HS-5 (cell line): ENCODE results near the gene PITPNM1.

Source experiments
- DNase-seq: peaks from one replicate; pipeline ENCODE4 v3.0.0-alpha.2; 2012; ENCODE audit warnings: low read depth

PITPNM1 gene

DNA sequence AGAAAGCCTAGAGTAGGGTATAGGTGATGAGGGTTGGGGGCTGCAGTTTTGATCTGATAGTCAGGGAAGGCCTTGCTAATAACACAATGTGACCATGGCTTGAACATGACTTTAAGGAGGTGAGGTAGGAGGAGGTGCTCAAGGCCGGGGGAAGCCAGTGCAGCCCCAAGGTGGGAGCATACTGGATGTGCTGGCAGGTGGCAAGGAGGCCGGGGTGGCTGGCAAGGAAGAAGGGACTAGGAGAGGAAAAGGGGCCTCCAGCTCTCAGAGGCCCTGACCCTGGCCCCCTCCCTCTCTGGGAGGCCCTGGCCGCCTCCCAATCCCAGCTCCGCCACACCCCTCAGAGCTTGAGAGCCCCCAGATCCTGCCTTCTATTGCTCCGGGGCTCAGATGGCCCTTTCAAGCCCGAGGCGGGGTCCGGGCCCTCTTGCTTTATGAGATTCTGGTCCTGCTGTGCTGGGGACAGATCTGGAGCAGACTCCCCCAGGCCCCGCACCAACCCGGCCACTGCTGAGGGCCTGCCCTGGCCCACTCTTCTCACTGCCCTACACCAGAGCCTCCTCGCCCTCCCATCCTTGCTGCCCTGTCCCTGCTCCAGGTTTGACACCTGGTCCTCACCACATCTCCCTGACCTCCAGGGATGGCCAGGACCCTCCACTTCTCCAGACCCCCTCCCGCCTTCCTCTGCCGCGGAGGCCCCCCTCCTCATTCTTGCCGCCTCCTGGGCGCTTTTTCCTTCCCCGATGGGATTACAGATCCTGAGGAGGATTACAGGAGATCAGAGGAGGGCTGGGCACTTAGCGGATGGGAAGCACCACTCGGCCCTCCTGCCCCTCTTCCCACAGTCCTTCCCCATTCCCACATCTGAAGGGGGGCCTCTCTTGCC, 1.8 kb downstream of the PITPNM1 start:
- DNase-seq, result no peak

DNA sequence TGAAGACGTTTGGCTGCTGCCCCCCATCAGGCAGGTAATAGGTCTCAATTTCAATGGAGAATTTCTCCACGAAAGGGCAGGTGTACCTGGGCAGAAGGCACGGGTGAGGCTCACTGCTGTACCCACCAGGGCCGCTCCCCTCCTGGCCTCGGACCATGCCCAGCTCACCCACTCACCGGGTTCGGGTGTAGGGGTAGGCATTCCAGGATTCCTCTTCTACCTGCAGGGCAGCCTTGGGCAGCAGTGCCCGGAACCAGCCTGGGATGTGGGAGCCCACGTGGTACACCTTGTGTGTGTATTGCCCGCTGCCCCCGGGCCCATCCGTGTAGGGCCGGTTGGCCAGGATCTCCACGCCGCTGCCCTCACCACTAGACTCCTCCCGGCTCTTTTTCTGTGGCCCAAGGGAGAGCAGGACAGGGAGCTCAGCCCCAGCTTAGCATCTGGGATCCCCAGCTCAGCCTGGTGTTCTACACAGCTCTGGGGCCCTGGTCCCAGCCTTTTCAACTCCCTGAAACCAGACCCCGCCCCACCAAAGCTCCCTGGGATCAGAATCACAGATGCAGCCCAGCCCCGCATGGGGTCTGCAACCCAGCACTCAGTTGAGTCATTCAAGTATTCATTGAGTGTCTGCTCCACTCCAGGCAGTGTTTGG, 2.7 kb downstream of the PITPNM1 start:
- no peak for DNase-seq

GRCh38 chr11:67501854-67502253, 3.3 kb downstream of the PITPNM1 start:
- DNase-seq, result no peak

DNA sequence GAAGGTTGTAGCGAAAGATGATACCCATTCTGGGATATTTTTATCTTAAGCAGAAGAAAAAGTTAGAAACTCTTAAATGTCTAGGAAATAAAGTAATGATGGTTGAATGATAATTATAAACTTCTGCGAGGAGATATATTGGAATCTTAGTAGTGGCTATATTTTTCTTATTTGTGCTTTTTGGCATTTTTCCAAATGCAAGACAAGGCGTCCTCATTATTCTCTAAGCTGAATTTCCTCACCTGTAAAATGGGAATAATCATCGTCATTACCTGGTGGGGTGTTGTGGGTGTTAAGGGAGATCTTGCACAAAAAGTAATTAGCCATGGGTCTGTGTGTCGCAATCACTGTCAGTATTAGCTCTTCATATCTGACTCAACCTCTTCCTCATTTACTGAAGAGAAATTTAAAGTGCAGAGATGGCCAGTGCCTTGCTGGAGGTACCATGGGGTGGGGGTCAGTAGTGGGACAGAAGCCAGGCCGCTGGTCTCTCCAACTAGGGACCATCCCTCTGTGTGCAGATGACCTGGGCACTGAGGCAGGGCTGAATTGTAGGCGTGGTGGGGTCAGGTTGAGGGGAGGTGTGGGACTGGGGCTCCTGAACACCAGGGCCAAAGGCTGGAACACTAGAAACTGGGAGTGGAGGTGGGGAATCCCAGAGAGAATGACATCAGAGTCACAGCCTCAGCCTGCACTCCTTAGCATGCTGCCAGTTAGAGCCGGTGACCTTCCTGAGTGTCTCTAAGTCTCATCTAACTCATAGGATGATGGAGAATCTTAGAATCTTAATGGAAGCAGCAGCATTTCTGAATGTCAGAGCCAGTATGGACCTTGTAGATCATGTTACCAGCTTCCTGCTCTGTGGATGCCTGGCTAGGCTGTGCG, 4.1 kb downstream of the PITPNM1 start:
- no peak for DNase-seq

DNA sequence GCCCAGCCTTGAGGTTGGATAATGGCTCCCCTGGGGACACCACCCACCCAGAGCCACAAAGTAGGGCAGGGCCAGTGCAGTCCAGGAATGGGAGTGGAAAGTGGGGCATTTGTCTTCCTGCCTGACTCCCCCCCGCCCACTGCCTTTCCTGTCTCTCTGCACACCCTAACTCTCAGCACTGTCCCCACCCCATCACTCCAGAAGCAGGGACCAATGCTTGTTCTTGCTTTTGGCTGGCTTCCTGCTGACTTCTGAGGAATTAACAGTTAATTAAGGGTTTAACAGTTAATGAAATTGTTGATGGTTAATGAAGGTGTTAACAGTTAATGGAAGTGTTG, 4.7 kb downstream of the PITPNM1 start:
- no peak for DNase-seq

DNA sequence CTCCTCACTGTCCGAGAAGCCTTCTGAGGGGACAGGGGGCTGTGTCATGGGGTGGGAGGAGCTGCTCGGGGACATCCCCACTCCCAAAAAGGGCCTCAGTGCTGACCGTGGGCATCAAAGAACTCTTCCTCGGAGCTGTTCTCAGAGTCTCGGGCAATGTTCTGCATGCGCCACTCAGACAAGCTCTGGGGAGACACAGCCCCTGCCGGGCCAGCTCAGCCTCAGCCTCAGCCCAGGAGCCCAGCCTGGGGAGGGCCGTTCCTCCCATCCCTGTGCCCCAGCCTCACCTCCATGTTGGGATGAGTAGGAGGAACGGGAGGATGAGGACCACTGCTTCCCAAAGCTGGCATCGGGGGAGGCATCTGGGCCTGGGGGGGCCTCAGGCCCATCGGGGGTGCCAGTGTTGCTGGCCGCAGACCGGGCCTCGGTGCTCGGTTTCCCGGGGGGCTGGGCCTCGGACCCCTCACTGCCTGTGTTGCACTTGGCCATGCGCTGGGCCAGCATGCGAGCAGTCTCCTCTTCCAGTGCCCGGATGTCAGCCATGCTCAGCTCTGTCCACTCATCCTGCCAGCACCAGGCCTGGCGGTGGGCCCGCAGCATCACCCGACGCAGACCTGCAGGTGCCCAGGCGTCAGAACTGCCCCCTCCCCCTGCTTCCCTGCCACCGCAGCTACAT, 5.2 kb downstream of the PITPNM1 start:
- DNase-seq, result no peak

GRCh38 chr11:67498544-67498972, 6.6 kb downstream of the PITPNM1 start:
- DNase-seq, result no peak

GRCh38 chr11:67497656-67498291, 7.4 kb downstream of the PITPNM1 start:
- no peak for DNase-seq

GRCh38 chr11:67496113-67496512, 9.1 kb downstream of the PITPNM1 start:
- DNase-seq, result no peak

DNA sequence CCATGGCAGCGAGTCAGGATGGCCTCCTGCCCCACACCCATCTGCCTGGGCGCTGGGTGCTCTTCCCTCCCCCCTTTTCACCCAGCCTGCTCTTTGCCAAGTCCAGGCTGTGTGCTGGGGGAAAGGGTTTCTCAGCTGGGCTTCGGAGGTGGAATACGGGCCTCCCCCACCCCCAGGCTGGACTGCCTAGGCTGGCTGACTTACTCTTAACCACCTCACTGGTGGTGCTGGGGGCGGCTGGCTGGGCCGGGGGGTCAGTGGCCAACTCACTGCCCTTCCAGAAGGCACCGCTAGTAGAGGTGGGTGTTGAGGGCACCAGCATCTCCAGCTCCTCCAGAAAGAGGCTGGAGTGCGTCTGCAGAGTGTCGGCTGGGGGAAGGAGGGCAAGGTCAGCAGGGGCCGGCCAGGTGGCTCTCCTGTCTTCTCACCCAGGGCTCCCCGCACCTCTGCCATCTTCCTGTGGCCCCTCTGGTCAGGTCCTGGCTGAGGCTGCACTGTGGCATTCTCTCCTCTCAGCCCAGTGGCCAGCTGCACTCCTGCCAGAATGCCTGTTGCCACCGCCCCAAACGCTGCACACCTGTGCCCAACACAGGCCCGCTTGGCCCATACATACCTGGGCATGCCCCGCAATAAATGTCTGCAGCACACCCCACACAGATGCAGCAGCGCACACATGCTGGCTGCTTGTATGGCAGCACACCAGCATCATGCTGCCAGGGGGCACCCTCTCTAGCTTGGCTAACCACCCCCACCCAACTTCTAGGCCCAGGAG, 9.7 kb downstream of the PITPNM1 start:
- DNase-seq, result no peak

GRCh38 chr11:67494371-67495233, 10.6 kb downstream of the PITPNM1 start:
- no peak for DNase-seq

DNA sequence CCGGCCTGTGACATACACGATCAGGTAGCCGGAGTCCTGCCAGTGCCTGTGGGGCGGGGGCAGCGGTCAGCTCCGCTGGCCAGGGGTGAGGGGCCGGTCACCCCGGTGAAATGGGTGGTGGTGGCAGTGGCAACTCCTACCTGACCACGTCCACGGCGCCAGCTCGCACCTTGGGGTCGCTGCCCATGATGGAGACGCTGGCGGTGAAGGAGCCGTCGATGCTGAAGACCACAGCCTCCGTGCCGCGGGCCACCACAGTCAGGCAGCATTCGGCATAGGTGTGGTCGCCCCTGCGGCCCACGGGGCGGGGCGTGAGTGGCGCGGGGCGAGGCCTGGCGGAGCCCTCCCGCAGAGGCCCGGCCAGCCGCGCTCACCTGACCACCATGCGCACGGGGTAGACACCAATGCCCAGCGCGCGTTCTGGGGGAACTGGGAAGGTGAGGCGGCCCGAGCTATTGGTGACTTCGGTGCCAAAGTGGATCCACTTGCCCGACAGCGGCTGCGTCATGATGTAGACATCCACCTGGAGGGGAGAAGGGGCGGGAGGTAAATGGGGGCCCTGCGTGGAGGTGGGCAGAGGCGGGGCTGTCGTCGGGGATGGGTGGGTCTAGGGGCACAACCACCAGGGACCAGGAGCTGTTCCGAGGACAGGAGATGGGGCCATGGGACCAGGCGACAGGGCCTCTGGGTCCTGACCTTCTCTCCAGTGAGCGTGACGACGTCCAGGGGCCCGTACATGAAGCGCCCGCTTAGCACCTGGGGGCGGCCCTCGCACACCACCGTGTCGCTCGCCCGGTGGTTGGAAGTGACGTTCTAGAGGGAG, 11.4 kb downstream of the PITPNM1 start:
- DNase-seq, result no peak

DNA sequence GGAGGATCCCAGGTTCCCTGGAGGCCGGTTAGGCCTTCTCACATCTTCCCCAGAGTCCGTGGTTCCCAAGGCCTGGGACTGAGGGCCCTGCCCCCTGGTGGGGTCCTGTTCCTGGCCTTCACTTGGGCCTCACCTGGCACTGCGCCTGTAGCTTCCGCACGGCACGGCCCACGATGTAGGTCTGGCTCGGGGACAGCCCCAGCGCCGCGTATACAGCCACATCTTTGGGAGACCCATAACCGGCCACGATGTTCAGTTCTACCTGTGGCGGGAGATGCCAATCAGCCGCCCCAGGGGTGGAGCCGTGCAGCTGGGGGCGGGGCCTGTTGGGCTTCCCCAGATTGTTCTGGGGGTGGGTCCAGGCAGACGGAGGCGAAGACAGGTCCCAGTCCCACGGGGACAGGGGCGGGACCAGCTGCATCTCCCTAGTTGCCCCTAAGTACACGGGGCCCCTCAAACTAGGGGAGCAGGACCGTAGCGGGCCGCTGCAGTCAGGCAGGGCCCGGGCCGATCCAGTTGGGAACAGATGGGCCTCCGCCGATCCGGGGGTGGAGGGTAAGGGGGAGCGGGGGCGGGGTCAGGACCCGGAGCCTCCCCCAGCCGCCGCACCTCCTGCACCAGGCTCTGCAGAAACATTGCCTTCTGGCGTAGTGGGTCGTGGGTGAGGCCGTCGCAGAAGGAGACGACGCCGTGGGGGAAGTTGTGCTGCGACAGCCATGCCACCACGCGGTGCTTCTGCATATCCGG, 12.2 kb downstream of the PITPNM1 start:
- DNase-seq, result no peak

GRCh38 chr11:67492069-67492727, 13.0 kb downstream of the PITPNM1 start:
- no peak for DNase-seq

DNA sequence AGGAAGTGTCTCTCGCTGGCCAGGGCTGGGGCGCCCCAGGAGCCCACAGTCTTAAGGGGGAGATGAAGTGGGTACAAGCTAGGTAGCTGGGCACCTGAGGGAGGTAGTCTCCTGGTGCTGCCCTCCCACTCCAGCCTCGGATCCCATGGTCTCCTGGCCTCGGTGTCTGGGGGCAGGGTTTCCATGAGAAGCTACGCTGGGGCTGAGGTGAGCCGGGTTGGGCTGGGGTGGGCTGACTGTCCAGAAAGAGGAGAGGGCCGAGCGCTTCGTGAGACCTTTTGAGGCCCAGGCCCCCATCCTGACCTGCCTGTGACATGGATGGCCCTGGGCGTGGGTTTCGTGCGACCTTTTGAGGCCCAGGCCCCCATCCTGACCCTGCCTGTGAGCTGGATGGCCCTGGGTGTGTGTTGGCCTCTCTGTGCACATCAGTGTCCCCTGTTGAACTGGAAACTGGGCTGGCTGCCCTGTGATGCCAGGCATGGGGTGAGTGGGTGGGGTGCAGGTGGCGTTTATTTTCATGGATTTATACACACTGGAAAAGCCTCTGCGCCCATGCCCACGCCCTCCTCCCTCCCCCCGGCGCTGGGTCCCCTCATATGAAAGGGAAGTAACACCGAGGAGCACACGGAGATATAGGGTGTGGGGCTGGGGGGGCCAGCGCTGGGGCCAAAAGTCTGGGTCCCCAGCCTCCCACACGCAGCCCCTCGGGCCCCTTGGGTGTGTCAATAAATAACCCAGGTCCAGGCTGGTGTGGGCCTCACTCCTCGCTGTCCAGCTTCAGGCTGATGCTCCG, 13.7 kb downstream of the PITPNM1 start:
- DNase-seq, result no peak

GRCh38 chr11:67490727-67491065, 14.5 kb downstream of the PITPNM1 start:
- no peak for DNase-seq
